Upper lobe of left lung (tissue), 4 donors: ENCODE data around the gene HCCS.

Experiments
- CTCF ChIP-seq, 6 experiments: fragments of 450-650 bp in 4 of 6; fragments of 200-600 bp in 2 of 6; sonication (generic) in 2 of 6; IDR thresholded peaks; one replicate each; pipeline ENCODE4 v1.5.1; 2016 to 2019; ENCODE audit warnings: antibody characterized with exemption in 6 of 6
- EP300 ChIP-seq, 4 donors: sonication (generic); formaldehyde crosslinking; IDR thresholded peaks; one replicate each; pipeline ENCODE4 v1.5.1; 2017; ENCODE audit warnings: antibody characterized with exemption in 4 of 4, control low read depth in 2 of 4
- POLR2A ChIP-seq, 4 donors: fragments of 450-650 bp; IDR thresholded peaks; one replicate each; pipeline ENCODE4 v1.5.1; 2016 to 2017; ENCODE audit warnings: antibody characterized with exemption in 4 of 4, mild to moderate bottlenecking in 2 of 4
- POLR2AphosphoS5 ChIP-seq, 2 donors: sonication (generic); formaldehyde crosslinking; IDR thresholded peaks; one replicate each; pipeline ENCODE4 v1.5.1; 2017; ENCODE audit warnings: antibody characterized with exemption in 2 of 2

- TF ChIP-seq CTCF (IDR thresholded peaks at IDR 0.05): no peak
- no peak for TF ChIP-seq POLR2AphosphoS5 (IDR thresholded peaks at IDR 0.05)
- TF ChIP-seq POLR2A (IDR thresholded peaks at IDR 0.05): no peak
- TF ChIP-seq EP300 (IDR thresholded peaks at IDR 0.05): no peak
Measured at GRCh38 chrX:11125060-11125459, 13.9 kb downstream of the HCCS start.
